SK-N-SH (cell line): Measurements from ENCODE around the gene MGRN1. TPM values are rescaled to one million over a fixed set of nuclear protein-coding genes. Genes with fewer than 3 reads are reported as not detected.

Experiments used
- CTCF ChIA-PET: fragments of 300-600, 350-600 bp; formaldehyde crosslinking; extraction: SDS; loops from one replicate; lab custom pipeline; 2021; lab: Yijun Ruan, JAX
- POLR2A ChIA-PET: fragments of 350-600 bp; sonication (Branson Sonifier 250); formaldehyde crosslinking; extraction: SDS; loops from one replicate; lab custom pipeline; 2020; ENCODE audit warnings: antibody characterized with exemption, inconsistent platforms; lab: Yijun Ruan, JAX
- DNase-seq: peaks from one replicate; pipeline ENCODE4 v3.0.0; 2012
- H2AFZ ChIP-seq: fragments of 200-600 bp; sonication (generic); 2 replicates; pipeline ENCODE4 v1.8.1; 2016; ENCODE audit warnings: antibody characterized with exemption, mild to moderate bottlenecking, low read depth
- H3F3A ChIP-seq: fragments of 200-600 bp; sonication (generic); replicated peaks from 2 replicates; pipeline ENCODE3; 2016; ENCODE audit warnings: antibody characterized with exemption, mild to moderate bottlenecking; ENCODE audit not compliant: insufficient read depth
- H3K27ac ChIP-seq, 2 experiments: fragments of 200-500 bp in 1 of 2; fragments of 200-600 bp in 1 of 2; sonication (Bioruptor generic) in 1 of 2; sonication (generic), shearing (Covaris generic) in 1 of 2; 2 replicates each; pipeline versions ENCODE4 v1.5.1 to v1.6.1; 2014 to 2016; ENCODE audit warnings: low read depth in 2 of 2, inconsistent platforms in 1 of 2, low read length in 1 of 2, mild to moderate bottlenecking in 1 of 2, mixed read lengths in 1 of 2
- H3K27me3 ChIP-seq: fragments of 200-600 bp; sonication (generic), shearing (Covaris generic); 2 replicates; pipeline ENCODE4 v1.6.1; 2016; ENCODE audit warnings: mixed run types; ENCODE audit not compliant: insufficient read depth
- H3K36me3 ChIP-seq, 2 experiments: fragments of 200-500 bp in 1 of 2; fragments of 200-600 bp in 1 of 2; sonication (Bioruptor generic) in 1 of 2; sonication (generic) in 1 of 2; replicated peaks in 1 of 2; 2 replicates each; pipeline versions ENCODE3 to v1.5.1; 2014 to 2016; ENCODE audit warnings: low read length in 1 of 2, mild to moderate bottlenecking in 1 of 2; ENCODE audit not compliant: insufficient read depth in 2 of 2, control insufficient read depth in 1 of 2
- H3K4me1 ChIP-seq, 2 experiments: fragments of 200-500 bp in 1 of 2; fragments of 200-600 bp in 1 of 2; sonication (Bioruptor generic) in 1 of 2; sonication (generic), shearing (Covaris generic) in 1 of 2; 2 replicates each; pipeline versions ENCODE4 v1.5.1 to v1.6.1; 2014 to 2016; ENCODE audit warnings: low read depth in 1 of 2, low read length in 1 of 2, mixed run types in 1 of 2; ENCODE audit not compliant: insufficient read depth in 2 of 2, control insufficient read depth in 1 of 2
- H3K4me2 ChIP-seq: fragments of 200-600 bp; sonication (generic), shearing (Covaris generic); 2 replicates; pipeline ENCODE4 v1.6.1; 2017; ENCODE audit warnings: mixed run types
- H3K4me3 ChIP-seq, 2 experiments: fragments of 200-500 bp in 1 of 2; fragments of 200-600 bp in 1 of 2; sonication (Bioruptor generic) in 1 of 2; sonication (generic), shearing (Covaris generic) in 1 of 2; 2 replicates each; pipeline versions ENCODE4 v1.5.1 to v1.8.1; 2014 to 2016; ENCODE audit warnings: low read depth in 2 of 2, inconsistent platforms in 1 of 2, low read length in 1 of 2, mild to moderate bottlenecking in 1 of 2, mixed read lengths in 1 of 2, moderate library complexity in 1 of 2
- H3K79me2 ChIP-seq: fragments of 200-600 bp; sonication (generic); 2 replicates; pipeline ENCODE4 v1.8.1; 2017; ENCODE audit warnings: mild to moderate bottlenecking; ENCODE audit not compliant: insufficient read depth
- H3K9ac ChIP-seq: fragments of 200-600 bp; sonication (generic); 2 replicates; pipeline ENCODE4 v1.6.1; 2017; ENCODE audit warnings: mixed run types
- H3K9me2 ChIP-seq: fragments of 200-600 bp; sonication (generic); 2 replicates; pipeline ENCODE4 v1.6.1; 2017; ENCODE audit warnings: mixed run types
- H3K9me3 ChIP-seq: fragments of 200-600 bp; sonication (generic); 2 replicates; pipeline ENCODE4 v1.6.1; 2017; ENCODE audit warnings: mixed run types, mild to moderate bottlenecking, moderate library complexity
- H4K20me1 ChIP-seq: fragments of 200-600 bp; sonication (generic); 2 replicates; pipeline ENCODE4 v1.6.1; 2017; ENCODE audit warnings: mild to moderate bottlenecking, mixed run types; ENCODE audit not compliant: insufficient read depth
- CHD2 ChIP-seq: fragments of 150-350 bp; IDR thresholded peaks from 2 replicates; pipeline ENCODE4 v1.6.1; 2018; ENCODE audit warnings: low read length; ENCODE audit not compliant: partially characterized antibody
- FOSL2 ChIP-seq: IDR thresholded peaks from 2 replicates; pipeline ENCODE4 v1.4.0; 2012; ENCODE audit warnings: low read depth, mild to moderate bottlenecking, moderate library complexity, borderline replicate concordance
- GABPA ChIP-seq: IDR thresholded peaks from 2 replicates; pipeline ENCODE4 v1.4.0; 2012; ENCODE audit warnings: low read depth, mild to moderate bottlenecking
- GATA2 ChIP-seq: sonication (generic); formaldehyde crosslinking; IDR thresholded peaks from 2 replicates; pipeline ENCODE4 v1.5.0; 2020; ENCODE audit warnings: mild to moderate bottlenecking, missing genetic modification reagents
- JUND ChIP-seq: IDR thresholded peaks from 2 replicates; pipeline ENCODE4 v1.4.0; 2012
- MEF2A ChIP-seq: IDR thresholded peaks from 2 replicates; pipeline ENCODE4 v1.4.0; 2012; ENCODE audit warnings: low read depth, borderline replicate concordance
- MXI1 ChIP-seq: IDR thresholded peaks from 2 replicates; pipeline ENCODE4 v1.6.1; 2012; ENCODE audit warnings: mild to moderate bottlenecking, low read depth, low read length, improper control_type of control experiment
- NFIC ChIP-seq: IDR thresholded peaks from 2 replicates; pipeline ENCODE4 v1.4.0; 2012; ENCODE audit warnings: borderline replicate concordance
- NRF1 ChIP-seq: IDR thresholded peaks from 2 replicates; pipeline ENCODE4 v1.6.1; 2012; ENCODE audit warnings: low read depth, mild to moderate bottlenecking, low read length
- RAD21 ChIP-seq: IDR thresholded peaks from 2 replicates; pipeline ENCODE4 v1.6.1; 2012; ENCODE audit warnings: mild to moderate bottlenecking, low read length
- RFX5 ChIP-seq: IDR thresholded peaks from 2 replicates; pipeline ENCODE4 v1.6.1; 2012; ENCODE audit warnings: mild to moderate bottlenecking, improper control_type of control experiment, low read length
- RXRA ChIP-seq: IDR thresholded peaks from 2 replicates; pipeline ENCODE4 v1.4.0; 2012; ENCODE audit warnings: low read depth, mild to moderate bottlenecking, borderline replicate concordance
- SMC3 ChIP-seq: IDR thresholded peaks from 2 replicates; pipeline ENCODE4 v1.6.1; 2012; ENCODE audit warnings: low read depth, low read length, improper control_type of control experiment
- TAF1 ChIP-seq: IDR thresholded peaks from 2 replicates; pipeline ENCODE4 v1.6.1; 2012; ENCODE audit warnings: low read depth, mild to moderate bottlenecking, low read length, moderate library complexity, borderline replicate concordance
- TCF12 ChIP-seq: IDR thresholded peaks from 2 replicates; pipeline ENCODE4 v1.4.0; 2012
- WGBS: methylation state at CpG from one replicate; pipeline ENCODE4 v1.1.6; 2017; ENCODE audit warnings: low lambda C conversion rate; 5-methylcytosine and 5-hydroxymethylcytosine counted together
- polyA plus RNA-seq, 3 experiments: library from polyadenylated mRNA; depleted of rRNA; stranded (reverse); fragments of >200 nt; gene quantifications; 2 replicates each; pipeline ENCODE4 v1.2.3, GENCODE V29; 2012
- TF ChIP-seq, protein P1 (sequence below): IDR thresholded peaks from 2 replicates; pipeline ENCODE4; 2012
- TF ChIP-seq, protein P2 (sequence below): fragments of 150-350 bp; IDR thresholded peaks from 2 replicates; pipeline ENCODE4 v1.6.1; 2017; ENCODE audit warnings: antibody characterized with exemption, low read length, low read depth, borderline replicate concordance
- TF ChIP-seq, protein P3 (sequence below): fragments of 200-600 bp; sonication (generic); IDR thresholded peaks from 2 replicates; pipeline ENCODE4 v1.6.1; 2017; ENCODE audit warnings: antibody characterized with exemption, mild to moderate bottlenecking, moderate library complexity
- TF ChIP-seq, protein P4 (sequence below): IDR thresholded peaks from 2 replicates; pipeline ENCODE4 v1.4.0; 2012; ENCODE audit warnings: low read depth
- TF ChIP-seq, protein P5 (sequence below): IDR thresholded peaks from 2 replicates; pipeline ENCODE4 v1.4.0; 2012; ENCODE audit warnings: low read depth, borderline replicate concordance

Gene MGRN1
- polyA plus RNA-seq, 1 of the 3 experiments (the other 2 are of a cell fraction): 13.3 TPM

DNA sequence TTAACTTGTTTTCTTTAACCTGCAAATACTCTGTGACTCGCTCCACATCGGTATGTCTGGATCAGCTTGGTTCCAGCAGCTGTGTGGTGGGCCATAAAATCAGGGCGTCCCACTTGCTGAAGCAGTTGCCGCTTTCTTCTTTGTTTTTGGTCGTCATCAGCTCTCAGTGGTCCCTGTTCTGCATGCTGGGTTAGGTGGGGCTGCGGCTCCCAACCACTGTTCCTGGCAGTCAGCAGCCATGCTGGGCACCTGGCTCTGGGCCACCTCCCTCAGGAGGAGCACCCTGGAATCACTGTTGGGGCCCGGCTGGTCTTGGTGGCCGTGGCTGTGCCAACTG, 23.0 kb downstream of the MGRN1 start:
- 97% methylated on average over 8 of the region's 8 CpGs for WGBS
- TF ChIP-seq, protein P1, sequence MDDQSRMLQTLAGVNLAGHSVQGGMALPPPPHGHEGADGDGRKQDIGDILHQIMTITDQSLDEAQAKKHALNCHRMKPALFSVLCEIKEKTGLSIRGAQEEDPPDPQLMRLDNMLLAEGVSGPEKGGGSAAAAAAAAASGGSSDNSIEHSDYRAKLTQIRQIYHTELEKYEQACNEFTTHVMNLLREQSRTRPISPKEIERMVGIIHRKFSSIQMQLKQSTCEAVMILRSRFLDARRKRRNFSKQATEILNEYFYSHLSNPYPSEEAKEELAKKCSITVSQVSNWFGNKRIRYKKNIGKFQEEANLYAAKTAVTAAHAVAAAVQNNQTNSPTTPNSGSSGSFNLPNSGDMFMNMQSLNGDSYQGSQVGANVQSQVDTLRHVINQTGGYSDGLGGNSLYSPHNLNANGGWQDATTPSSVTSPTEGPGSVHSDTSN: no peak
- TF ChIP-seq, protein P2, sequence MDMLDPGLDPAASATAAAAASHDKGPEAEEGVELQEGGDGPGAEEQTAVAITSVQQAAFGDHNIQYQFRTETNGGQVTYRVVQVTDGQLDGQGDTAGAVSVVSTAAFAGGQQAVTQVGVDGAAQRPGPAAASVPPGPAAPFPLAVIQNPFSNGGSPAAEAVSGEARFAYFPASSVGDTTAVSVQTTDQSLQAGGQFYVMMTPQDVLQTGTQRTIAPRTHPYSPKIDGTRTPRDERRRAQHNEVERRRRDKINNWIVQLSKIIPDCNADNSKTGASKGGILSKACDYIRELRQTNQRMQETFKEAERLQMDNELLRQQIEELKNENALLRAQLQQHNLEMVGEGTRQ: no peak
- TF ChIP-seq MEF2A (no peak), SMC3 (no peak), NRF1 (no peak)
- TF ChIP-seq, protein P3, sequence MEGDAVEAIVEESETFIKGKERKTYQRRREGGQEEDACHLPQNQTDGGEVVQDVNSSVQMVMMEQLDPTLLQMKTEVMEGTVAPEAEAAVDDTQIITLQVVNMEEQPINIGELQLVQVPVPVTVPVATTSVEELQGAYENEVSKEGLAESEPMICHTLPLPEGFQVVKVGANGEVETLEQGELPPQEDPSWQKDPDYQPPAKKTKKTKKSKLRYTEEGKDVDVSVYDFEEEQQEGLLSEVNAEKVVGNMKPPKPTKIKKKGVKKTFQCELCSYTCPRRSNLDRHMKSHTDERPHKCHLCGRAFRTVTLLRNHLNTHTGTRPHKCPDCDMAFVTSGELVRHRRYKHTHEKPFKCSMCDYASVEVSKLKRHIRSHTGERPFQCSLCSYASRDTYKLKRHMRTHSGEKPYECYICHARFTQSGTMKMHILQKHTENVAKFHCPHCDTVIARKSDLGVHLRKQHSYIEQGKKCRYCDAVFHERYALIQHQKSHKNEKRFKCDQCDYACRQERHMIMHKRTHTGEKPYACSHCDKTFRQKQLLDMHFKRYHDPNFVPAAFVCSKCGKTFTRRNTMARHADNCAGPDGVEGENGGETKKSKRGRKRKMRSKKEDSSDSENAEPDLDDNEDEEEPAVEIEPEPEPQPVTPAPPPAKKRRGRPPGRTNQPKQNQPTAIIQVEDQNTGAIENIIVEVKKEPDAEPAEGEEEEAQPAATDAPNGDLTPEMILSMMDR: no peak
- Histone ChIP-seq H4K20me1 (peaks cover 59% of the 10 kb centered on the region), H3K4me3 (no peak overlapping the region), H2AFZ (no peak overlapping the region), H3K27ac (no peak overlapping the region), H3K27me3 (no peaks in the 10 kb centered on the region), H3K79me2 (peaks cover 69% of the 10 kb centered on the region), H3F3A (no peaks in the 10 kb centered on the region), H3K9me2 (no peaks in the 10 kb centered on the region), H3K4me1 (no peaks in the 10 kb centered on the region), H3K9me3 (no peaks in the 10 kb centered on the region), H3K4me2 (no peak overlapping the region), H3K36me3 (peaks cover 10 to 15% of the 10 kb centered on the region in 2 experiments), H3K9ac (no peak overlapping the region)
- ChIA-PET POLR2A (no interaction called here), CTCF (interaction anchor here (0.6 kb wide), 1 partner anchor 11 kb away, joined by 3 read pairs; no protein-coding TSS in a partner anchor)
- DNase-seq: no peak

DNA sequence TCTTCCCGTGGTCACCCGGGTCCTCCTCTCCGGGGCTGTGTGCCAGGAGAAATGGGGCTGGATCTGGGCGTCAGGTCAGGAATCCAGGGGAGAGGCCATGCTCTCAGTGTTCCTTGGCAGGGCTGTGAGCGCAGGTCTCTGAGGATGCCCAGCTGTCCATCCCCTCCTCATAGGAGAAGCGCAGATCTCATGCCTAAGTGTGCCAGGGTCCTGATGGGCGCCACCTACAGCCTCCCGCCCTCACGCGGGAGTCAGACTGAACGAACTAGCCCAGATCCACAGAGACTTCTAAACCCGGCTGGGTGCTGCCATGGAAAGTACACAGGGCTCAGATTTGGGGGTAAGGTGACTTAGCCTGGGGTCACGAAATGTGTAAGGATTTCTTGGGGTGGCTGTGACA, 24.3 kb downstream of the MGRN1 start:
- Histone ChIP-seq H3K9me3 (no peaks in the 10 kb centered on the region), H3F3A (no peaks in the 10 kb centered on the region), H3K4me2 (no peak overlapping the region), H3K9me2 (no peaks in the 10 kb centered on the region), H3K27me3 (no peaks in the 10 kb centered on the region), H4K20me1 (peaks cover 49% of the 10 kb centered on the region), H3K36me3 (peaks cover 10 to 19% of the 10 kb centered on the region in 2 experiments), H3K79me2 (peaks cover 58% of the 10 kb centered on the region), H3K27ac (no peak overlapping the region), H2AFZ (no peak overlapping the region), H3K4me1 (no peaks in the 10 kb centered on the region), H3K9ac (no peak overlapping the region), H3K4me3 (no peak overlapping the region)
- ChIA-PET CTCF (interaction anchor here (2.8 kb wide), 1 partner anchor 24 kb away, joined by 16 read pairs; the partner anchor contains the start of gene MGRN1), POLR2A (no interaction called here)
- WGBS: 100% methylated on average over 2 of the region's 13 CpGs
- DNase-seq: no peak
- no peak for TF ChIP-seq RXRA
- no peak for TF ChIP-seq FOSL2
- TF ChIP-seq, protein P4, sequence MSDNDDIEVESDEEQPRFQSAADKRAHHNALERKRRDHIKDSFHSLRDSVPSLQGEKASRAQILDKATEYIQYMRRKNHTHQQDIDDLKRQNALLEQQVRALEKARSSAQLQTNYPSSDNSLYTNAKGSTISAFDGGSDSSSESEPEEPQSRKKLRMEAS: no peak
- no peak for TF ChIP-seq JUND
- TF ChIP-seq RFX5: no peak
- no peak for TF ChIP-seq NFIC
- no peak for TF ChIP-seq RAD21
- TF ChIP-seq GABPA: no peak
- no peak for TF ChIP-seq CHD2
- TF ChIP-seq, protein P1: no peak
- no peak for TF ChIP-seq TCF12
- TF ChIP-seq GATA2 (CRISPR knock-in tag): no peak
- no peak for TF ChIP-seq MXI1
- TF ChIP-seq, protein P5, sequence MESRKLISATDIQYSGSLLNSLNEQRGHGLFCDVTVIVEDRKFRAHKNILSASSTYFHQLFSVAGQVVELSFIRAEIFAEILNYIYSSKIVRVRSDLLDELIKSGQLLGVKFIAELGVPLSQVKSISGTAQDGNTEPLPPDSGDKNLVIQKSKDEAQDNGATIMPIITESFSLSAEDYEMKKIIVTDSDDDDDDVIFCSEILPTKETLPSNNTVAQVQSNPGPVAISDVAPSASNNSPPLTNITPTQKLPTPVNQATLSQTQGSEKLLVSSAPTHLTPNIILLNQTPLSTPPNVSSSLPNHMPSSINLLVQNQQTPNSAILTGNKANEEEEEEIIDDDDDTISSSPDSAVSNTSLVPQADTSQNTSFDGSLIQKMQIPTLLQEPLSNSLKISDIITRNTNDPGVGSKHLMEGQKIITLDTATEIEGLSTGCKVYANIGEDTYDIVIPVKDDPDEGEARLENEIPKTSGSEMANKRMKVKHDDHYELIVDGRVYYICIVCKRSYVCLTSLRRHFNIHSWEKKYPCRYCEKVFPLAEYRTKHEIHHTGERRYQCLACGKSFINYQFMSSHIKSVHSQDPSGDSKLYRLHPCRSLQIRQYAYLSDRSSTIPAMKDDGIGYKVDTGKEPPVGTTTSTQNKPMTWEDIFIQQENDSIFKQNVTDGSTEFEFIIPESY: no peak
- TF ChIP-seq NRF1: no peak
- no peak for TF ChIP-seq TAF1
